Esophagus squamous epithelium (tissue), 5 donors: ENCODE data around the gene PLCB1. TPM values are rescaled to one million over a fixed set of nuclear protein-coding genes. Genes with fewer than 3 reads are reported as not detected.
"Not testable (repeated sequence)": the region's sequence is repeated elsewhere in the genome, so short reads cannot be mapped to it uniquely, and the experiment has no call there.

Source experiments
- DNase-seq: peaks from one replicate; lab custom pipeline; 2025; lab: John Stamatoyannopoulos, UW
- H3K27ac ChIP-seq, 4 donors: fragments of 200-600 bp; sonication (generic); one replicate each; pipeline ENCODE4 v1.5.1; 2016 to 2019; ENCODE audit warnings: mild to moderate bottlenecking in 1 of 4
- H3K27me3 ChIP-seq, 4 donors: fragments of 200-600 bp; sonication (generic); 1 replicate in 3 of 4; 2 replicates in 1 of 4; pipeline versions ENCODE4 v1.5.1 to v1.6.0; 2017 to 2021; ENCODE audit warnings: antibody characterized with exemption in 1 of 4
- H3K36me3 ChIP-seq, 3 donors: fragments of 200-600 bp; sonication (generic); one replicate each; pipeline ENCODE4 v1.5.1; 2016 to 2019
- H3K4me1 ChIP-seq, 3 donors: fragments of 200-600 bp; sonication (generic); one replicate each; pipeline ENCODE4 v1.5.1; 2017 to 2019
- H3K4me3 ChIP-seq, 4 donors: fragments of 200-600 bp; sonication (generic); 1 replicate in 3 of 4; 2 replicates in 1 of 4; pipeline ENCODE4 v1.5.1; 2016 to 2019; ENCODE audit warnings: mild to moderate bottlenecking in 2 of 4, moderate library complexity in 1 of 4
- H3K9me3 ChIP-seq, 3 donors: fragments of 200-600 bp; sonication (generic); one replicate each; pipeline ENCODE4 v1.5.1; 2016 to 2019
- CTCF ChIP-seq, 6 experiments: fragments of 450-650 bp in 4 of 6; fragments of 200-600 bp in 2 of 6; sonication (generic) in 2 of 6; IDR thresholded peaks; one replicate each; pipeline ENCODE4 v1.5.1; 2016 to 2019; ENCODE audit warnings: antibody characterized with exemption in 6 of 6, mild to moderate bottlenecking in 4 of 6, moderate library complexity in 4 of 6
- POLR2A ChIP-seq, 4 donors: fragments of 450-650 bp; IDR thresholded peaks; one replicate each; pipeline ENCODE4 v1.6.1; 2017; ENCODE audit warnings: antibody characterized with exemption in 4 of 4, mild to moderate bottlenecking in 4 of 4, moderate library complexity in 3 of 4
- WGBS, 2 donors: methylation state at CpG; one replicate each; pipeline ENCODE4 v1.1.5; 2018; 5-methylcytosine and 5-hydroxymethylcytosine counted together
- intact Hi-C: fragments of 100-400 bp; cut with DNase I; formaldehyde crosslinking; loops from one replicate; pipeline ENCODE4 v1.15.0; 2022
- total RNA-seq, 4 donors: library from RNA; depleted of rRNA; stranded (reverse); fragments of >200 nt; gene quantifications; one replicate each; pipeline ENCODE4 v1.1.0, GENCODE V29; 2016
- donor health status: DM: yes; HTN: yes; CAD: no.

PLCB1 gene
- total RNA-seq, 4 donors from 2014 or later, result 1.9 to 20.4 (median 5.0) TPM

GRCh38 chr20:8372824-8373380, 240.8 kb downstream of the PLCB1 start:
- TF ChIP-seq POLR2A (IDR thresholded peaks at IDR 0.05) (no peak), CTCF (IDR thresholded peaks at IDR 0.05) (no peak)
- Histone ChIP-seq H3K27ac (no peak overlapping the region), H3K4me3 (no peak overlapping the region), H3K4me1 (no peaks in the 10 kb centered on the region), H3K36me3 (no peaks in the 10 kb centered on the region), H3K27me3 (no peaks in the 10 kb centered on the region), H3K9me3 (no peaks in the 10 kb centered on the region)
- DNase-seq, result no peak
- intact Hi-C loops, result no loop called here
- WGBS, 2 donors, result 68 to 75% methylated on average over 4 to 5 of the region's 5 CpGs

GRCh38 chr20:8373579-8373978, 241.5 kb downstream of the PLCB1 start:
- WGBS, 2 donors, result 94 to 95% methylated on average over 1 of the region's 1 CpG
- Histone ChIP-seq H3K4me1 (no peaks in the 10 kb centered on the region), H3K36me3 (no peaks in the 10 kb centered on the region), H3K4me3 (no peak overlapping the region), H3K27me3 (no peaks in the 10 kb centered on the region), H3K9me3 (no peaks in the 10 kb centered on the region), H3K27ac (no peak overlapping the region)
- intact Hi-C loops, result no loop called here
- no peak for DNase-seq
- TF ChIP-seq CTCF (IDR thresholded peaks at IDR 0.05) (no peak), POLR2A (IDR thresholded peaks at IDR 0.05) (no peak)

- DNase-seq, result no peak
- 54 to 61% methylated on average over 2 of the region's 2 CpGs for WGBS, 2 donors
- Histone ChIP-seq H3K36me3 (no peaks in the 10 kb centered on the region), H3K27ac (no peak overlapping the region), H3K4me1 (no peaks in the 10 kb centered on the region), H3K9me3 (no peaks in the 10 kb centered on the region), H3K27me3 (no peaks in the 10 kb centered on the region), H3K4me3 (no peak overlapping the region)
- TF ChIP-seq CTCF (IDR thresholded peaks at IDR 0.05) (no peak), POLR2A (IDR thresholded peaks at IDR 0.05) (no peak)
- intact Hi-C loops, result no loop called here
These were observed 243.8 kb downstream of the PLCB1 start for GRCh38 chr20:8375898-8376297.

- intact Hi-C loops, result no loop called here
- WGBS, 2 donors, result 82 to 92% methylated on average over 3 of the region's 3 CpGs
- TF ChIP-seq CTCF (IDR thresholded peaks at IDR 0.05) (no peak), POLR2A (IDR thresholded peaks at IDR 0.05) (no peak)
- H3K27ac ChIP-seq, result no peak overlapping the region
- DNase-seq, result no peak
- H3K4me1 ChIP-seq, result no peaks in the 10 kb centered on the region
- no peaks in the 10 kb centered on the region for H3K27me3 ChIP-seq
- no peak overlapping the region for H3K4me3 ChIP-seq
- H3K36me3 ChIP-seq, result no peaks in the 10 kb centered on the region
- no peaks in the 10 kb centered on the region for H3K9me3 ChIP-seq
These were observed 244.9 kb downstream of the PLCB1 start for GRCh38 chr20:8376940-8377339.

GRCh38 chr20:8379125-8379524, 247.1 kb downstream of the PLCB1 start:
- H3K4me3 ChIP-seq, H3K27me3 ChIP-seq, H3K9me3 ChIP-seq, H3K36me3 ChIP-seq, DNase-seq, intact Hi-C loops, H3K4me1 ChIP-seq, H3K27ac ChIP-seq: not testable (repeated sequence)
- WGBS, 2 donors, result 94 to 100% methylated on average over 1 of the region's 1 CpG

- intact Hi-C loops, result loop anchor here (10.0 kb wide), 1 partner anchor 250 kb away; the partner anchor contains the start of gene PLCB1
- Histone ChIP-seq H3K9me3 (no peaks in the 10 kb centered on the region), H3K4me3 (no peak overlapping the region), H3K4me1 (peaks cover 0 to 21% (median 7%) of the 10 kb centered on the region in 3 donors), H3K27ac (no peak overlapping the region), H3K27me3 (no peaks in the 10 kb centered on the region), H3K36me3 (no peaks in the 10 kb centered on the region)
- no peak for TF ChIP-seq POLR2A (IDR thresholded peaks at IDR 0.05)
- TF ChIP-seq CTCF (IDR thresholded peaks at IDR 0.05), result no peak
- WGBS, 2 donors, result 40 to 50% methylated on average over 1 to 2 of the region's 3 CpGs
- DNase-seq, result no peak
These were observed 253.2 kb downstream of the PLCB1 start for GRCh38 chr20:8385247-8385646.
